Fibroblast of lung (primary cell): ENCODE results near the gene CENPI.

Experiments
- CTCF ChIP-seq, 2 donors: IDR thresholded peaks in 1 of 2; conservative IDR thresholded peaks in 1 of 2; 1 replicate in 1 of 2; 2 replicates in 1 of 2; pipeline ENCODE4 v1.5.1; 2011 to 2012; ENCODE audit warnings: low read length in 2 of 2, control low read depth in 1 of 2, inconsistent platforms in 1 of 2, low read depth in 1 of 2, mild to moderate bottlenecking in 1 of 2
- EZH2 ChIP-seq: IDR thresholded peaks from 2 replicates; pipeline ENCODE4 v1.5.1; 2012; ENCODE audit warnings: low read length, control low read depth, mild to moderate bottlenecking; ENCODE audit errors: missing control alignments

GRCh38 chrX:101079736-101080270 lies 18.2 kb upstream of the CENPI start:
- TF ChIP-seq CTCF (conservative IDR thresholded peaks at IDR 0.05 in 1 of 2, IDR thresholded peaks at IDR 0.05 in 1 of 2; ENCODE audit: low read depth in 1 of 2, low read length in 2 of 2) (no peak), EZH2 (no peak)
